Calu3 (cell line): ENCODE results near the gene CHMP2A. TPM values are rescaled to one million over a fixed set of nuclear protein-coding genes. Genes with fewer than 3 reads are reported as not detected.

Experiments used
- BruUV-seq: library from RNA; stranded (reverse); fragments of 400-500 nt; replicated peaks from 2 replicates; lab custom pipeline; 2021; lab: Mats Ljungman, UMichigan
- CTCF ChIA-PET: fragments of 300-600 bp; sonication (Branson Sonifier 250); formaldehyde crosslinking; loops from one replicate; lab custom pipeline; 2022; ENCODE audit warnings: antibody characterized with exemption; lab: Charles Lee
- DNase-seq: peaks from one replicate; pipeline ENCODE4 v3.0.0; 2022
- H3K27ac Mint-ChIP-seq: one replicate; pipeline ENCODE4 v1.8.0; 2022; ENCODE audit warnings: mixed read lengths; ENCODE audit not compliant: unreplicated experiment
- H3K27me3 Mint-ChIP-seq: one replicate; pipeline ENCODE4 v1.8.0; 2022; ENCODE audit warnings: mixed read lengths; ENCODE audit not compliant: unreplicated experiment
- H3K36me3 Mint-ChIP-seq: one replicate; pipeline ENCODE4 v1.8.0; 2022; ENCODE audit warnings: mild to moderate bottlenecking, moderate library complexity, mixed read lengths; ENCODE audit not compliant: insufficient read depth, unreplicated experiment
- H3K4me1 Mint-ChIP-seq: one replicate; pipeline ENCODE4 v1.8.0; 2022; ENCODE audit warnings: mild to moderate bottlenecking, low read depth, mixed read lengths; ENCODE audit not compliant: unreplicated experiment
- H3K4me3 Mint-ChIP-seq: one replicate; pipeline ENCODE4 v1.8.0; 2022; ENCODE audit warnings: mild to moderate bottlenecking, low read depth, moderate library complexity, mixed read lengths; ENCODE audit not compliant: unreplicated experiment
- H3K9me3 Mint-ChIP-seq: one replicate; pipeline ENCODE4 v1.8.0; 2022; ENCODE audit warnings: low read depth, mixed read lengths; ENCODE audit not compliant: unreplicated experiment
- intact Hi-C: fragments of 100-400 bp; cut with micrococcal nuclease; formaldehyde crosslinking; loops from one replicate; pipeline ENCODE4 v1.10.0; 2022; ENCODE audit not compliant: unreplicated experiment
- total RNA-seq: library from RNA; stranded (reverse); gene quantifications from 2 replicates; pipeline ENCODE4 v1.2.3, GENCODE V29; 2022
- TF ChIP-seq, protein P1 (sequence below): fragments of 200-600 bp; IDR thresholded peaks from one replicate; pipeline ENCODE4 v1.8.0; 2022; ENCODE audit warnings: antibody characterized with exemption; ENCODE audit not compliant: unreplicated experiment

Gene CHMP2A
- total RNA-seq, 1 experiment from 2014 or later = 168 TPM

DNA sequence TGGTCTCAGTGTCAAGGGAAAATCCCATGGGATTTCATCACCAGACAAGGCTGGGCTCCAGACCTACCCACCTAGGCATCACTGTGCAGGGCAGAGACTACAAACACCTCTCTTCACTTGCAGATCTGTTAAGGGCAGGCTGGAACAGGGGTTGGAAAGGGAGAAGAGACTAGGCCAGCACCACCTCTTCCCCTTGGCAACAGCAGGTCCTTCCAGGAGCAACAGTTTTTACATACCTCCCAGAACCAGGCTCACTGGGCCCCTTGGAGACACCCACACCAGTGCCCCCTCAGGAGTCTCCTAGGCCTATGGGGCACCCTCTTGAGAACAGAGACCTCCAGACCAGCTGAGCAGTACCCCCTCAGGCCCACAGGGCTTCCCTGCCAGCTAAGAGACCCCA lies 6.0 kb upstream of the CHMP2A start:
- TF ChIP-seq, protein P1, sequence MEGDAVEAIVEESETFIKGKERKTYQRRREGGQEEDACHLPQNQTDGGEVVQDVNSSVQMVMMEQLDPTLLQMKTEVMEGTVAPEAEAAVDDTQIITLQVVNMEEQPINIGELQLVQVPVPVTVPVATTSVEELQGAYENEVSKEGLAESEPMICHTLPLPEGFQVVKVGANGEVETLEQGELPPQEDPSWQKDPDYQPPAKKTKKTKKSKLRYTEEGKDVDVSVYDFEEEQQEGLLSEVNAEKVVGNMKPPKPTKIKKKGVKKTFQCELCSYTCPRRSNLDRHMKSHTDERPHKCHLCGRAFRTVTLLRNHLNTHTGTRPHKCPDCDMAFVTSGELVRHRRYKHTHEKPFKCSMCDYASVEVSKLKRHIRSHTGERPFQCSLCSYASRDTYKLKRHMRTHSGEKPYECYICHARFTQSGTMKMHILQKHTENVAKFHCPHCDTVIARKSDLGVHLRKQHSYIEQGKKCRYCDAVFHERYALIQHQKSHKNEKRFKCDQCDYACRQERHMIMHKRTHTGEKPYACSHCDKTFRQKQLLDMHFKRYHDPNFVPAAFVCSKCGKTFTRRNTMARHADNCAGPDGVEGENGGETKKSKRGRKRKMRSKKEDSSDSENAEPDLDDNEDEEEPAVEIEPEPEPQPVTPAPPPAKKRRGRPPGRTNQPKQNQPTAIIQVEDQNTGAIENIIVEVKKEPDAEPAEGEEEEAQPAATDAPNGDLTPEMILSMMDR = no peak
- Mint-ChIP-seq H3K9me3 (no peaks in the 10 kb centered on the region), H3K4me1 (peaks cover 26% of the 10 kb centered on the region), H3K27me3 (peaks cover 35% of the 10 kb centered on the region), H3K4me3 (no peak overlapping the region), H3K27ac (peak overlapping the region; percentile 93), H3K36me3 (peaks cover 92% of the 10 kb centered on the region)
- CTCF ChIA-PET = interaction anchor here (0.5 kb wide), 1 partner anchor 16 kb away, joined by 8 read pairs; no protein-coding TSS in a partner anchor
- no TSS peak for BruUV-seq
- DNase-seq = no peak
- intact Hi-C loops = no loop called here

GRCh38 chr19:58560007-58560887 lies 5.3 kb upstream of the CHMP2A start:
- Mint-ChIP-seq H3K36me3 (peaks cover 93% of the 10 kb centered on the region), H3K27me3 (peaks cover 35% of the 10 kb centered on the region), H3K4me1 (peaks cover 26% of the 10 kb centered on the region), H3K4me3 (peak overlapping the region; percentile 88), H3K27ac (peak overlapping the region; percentile 93), H3K9me3 (no peaks in the 10 kb centered on the region)
- TF ChIP-seq, protein P1 = no peak
- intact Hi-C loops = no loop called here
- CTCF ChIA-PET = interaction anchor here (0.5 to 2.3 kb wide), 3 partner anchors 16 to 40 kb away, joined by 3 to 8 read pairs (median 7); partner anchors contain the start of genes TRIM28 and ZBTB45
- no peak for DNase-seq
- BruUV-seq = no TSS peak

DNA sequence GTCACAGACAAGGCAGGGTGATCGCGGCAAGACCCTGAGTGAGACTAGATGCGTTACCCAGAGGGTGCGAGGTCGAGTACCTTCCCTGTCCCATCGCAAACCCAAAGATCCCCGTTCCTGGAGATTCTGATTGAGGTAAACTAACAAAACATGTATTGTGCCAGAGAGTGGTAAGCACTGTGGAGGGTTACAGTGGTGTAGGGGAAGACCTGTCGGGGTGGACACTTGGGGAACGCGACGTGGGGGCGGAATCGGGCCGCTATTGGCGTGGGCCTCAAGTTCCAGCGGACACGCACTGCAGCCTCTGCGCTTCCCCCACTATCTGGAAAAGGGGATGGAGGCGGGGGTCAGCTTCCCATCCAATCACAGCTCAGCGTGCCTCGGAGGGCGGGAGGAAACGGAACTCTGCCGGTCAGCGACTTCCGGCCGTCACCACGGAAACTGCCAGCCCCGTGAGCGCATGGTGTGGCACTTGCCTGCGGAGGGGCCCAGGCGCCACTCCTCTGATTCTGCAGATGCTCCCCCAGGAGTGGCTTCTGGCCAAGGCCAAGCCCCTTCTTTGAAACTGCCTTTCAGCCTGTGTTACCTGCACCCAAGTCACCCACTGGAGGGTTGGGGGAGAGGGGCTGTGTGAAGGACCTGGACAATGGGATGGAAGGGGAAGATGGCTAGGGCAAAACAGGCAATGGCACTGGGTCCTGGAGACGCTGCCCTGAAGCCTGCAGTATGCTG lies 4.5 kb upstream of the CHMP2A start:
- Mint-ChIP-seq H3K36me3 (peaks cover 97% of the 10 kb centered on the region), H3K27me3 (peaks cover 32% of the 10 kb centered on the region), H3K27ac (peak overlapping the region; percentile 93), H3K9me3 (no peaks in the 10 kb centered on the region), H3K4me3 (peak overlapping the region; percentile 88), H3K4me1 (peaks cover 26% of the 10 kb centered on the region)
- TSS peak; percentile 47 for BruUV-seq
- intact Hi-C loops = no loop called here
- CTCF ChIA-PET = interaction anchor here (0.6 to 2.3 kb wide), 3 partner anchors 16 to 39 kb away, joined by 3 to 7 read pairs (median 4); partner anchors contain the start of genes TRIM28 and ZBTB45
- TF ChIP-seq, protein P1 = no peak
- peak; percentile 92 for DNase-seq

- TF ChIP-seq, protein P1 = no peak
- Mint-ChIP-seq H3K27ac (peak overlapping the region; percentile 93), H3K4me1 (peaks cover 33% of the 10 kb centered on the region), H3K36me3 (peaks cover 97% of the 10 kb centered on the region), H3K9me3 (no peaks in the 10 kb centered on the region), H3K4me3 (peak overlapping the region; percentile 88), H3K27me3 (peaks cover 26% of the 10 kb centered on the region)
- intact Hi-C loops = no loop called here
- BruUV-seq = no TSS peak
- DNase-seq = peak; percentile 100
- CTCF ChIA-PET = interaction anchor here (0.6 to 2.3 kb wide), 3 partner anchors 15 to 39 kb away, joined by 3 to 7 read pairs (median 4); partner anchors contain the start of genes TRIM28 and ZBTB45
Observed at GRCh38 chr19:58558623-58559274, 3.8 kb upstream of the CHMP2A start.
